Activated CD8-positive, alpha-beta memory T cell treated with anti-CD3 and anti-CD28 coated beads, Interleukin-2, amount 50 U/mL, for 24 hours (primary cell): ENCODE results near the gene USP24.
"Not testable (repeated sequence)": the region's sequence is repeated elsewhere in the genome, so short reads cannot be mapped to it uniquely, and the experiment has no call there.

Experiments used
- DNase-seq: peaks from one replicate; pipeline ENCODE4 v3.0.0-alpha.2; 2020; ENCODE audit errors: extremely low read depth

The USP24 gene

DNA sequence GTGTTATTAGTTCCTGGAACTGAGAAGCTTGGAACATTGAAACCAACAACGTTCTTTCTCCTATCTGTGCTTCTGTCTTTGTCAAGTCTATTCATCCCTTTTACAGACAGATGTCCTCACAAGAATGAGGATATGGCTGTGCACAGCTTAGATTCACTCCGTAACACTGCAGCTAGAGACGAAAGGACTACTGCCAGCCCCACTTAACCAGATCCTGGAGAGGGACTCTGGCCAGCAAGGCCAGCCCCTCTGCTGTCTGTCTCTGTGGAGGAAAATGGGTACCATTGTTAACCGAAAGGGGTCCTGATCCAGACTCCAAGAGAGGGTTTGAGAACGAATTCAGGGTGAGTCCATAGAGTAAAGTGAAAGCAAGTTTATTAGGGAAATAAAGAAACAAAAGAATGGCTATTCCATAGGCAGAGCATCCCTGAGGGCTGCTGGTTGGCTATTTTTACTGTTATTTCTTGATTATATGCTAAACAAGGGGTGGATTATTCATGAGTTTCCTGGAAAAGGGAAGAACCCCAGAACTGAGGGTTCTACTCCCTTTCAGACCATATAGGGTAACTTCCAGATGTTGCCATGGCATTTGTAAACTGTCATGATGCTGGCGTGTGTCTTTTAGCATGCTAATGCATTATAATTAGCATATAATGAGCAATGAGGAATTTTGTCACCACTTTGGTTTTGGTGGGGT, 17.4 kb upstream of the USP24 start:
- DNase-seq: no peak

DNA sequence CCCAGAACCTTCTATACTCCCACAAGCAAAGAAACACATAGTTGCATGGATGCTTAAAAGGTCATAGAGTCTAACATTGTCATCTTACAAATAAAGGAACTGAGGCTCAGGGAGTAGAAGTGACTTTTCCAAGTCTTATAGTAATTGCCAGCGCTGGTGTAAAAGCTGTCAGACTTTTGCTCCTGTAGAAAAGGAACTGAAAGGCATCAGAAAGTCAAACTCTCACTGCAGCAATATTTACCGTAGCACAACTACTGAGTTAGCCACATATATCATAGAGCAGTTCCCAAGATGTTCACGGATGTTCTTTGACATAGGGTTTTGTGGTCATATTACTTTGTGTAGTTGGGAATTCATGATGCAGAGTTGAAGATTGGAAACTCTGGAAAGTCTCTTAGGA, 16.6 kb upstream of the USP24 start:
- DNase-seq: no peak

DNA sequence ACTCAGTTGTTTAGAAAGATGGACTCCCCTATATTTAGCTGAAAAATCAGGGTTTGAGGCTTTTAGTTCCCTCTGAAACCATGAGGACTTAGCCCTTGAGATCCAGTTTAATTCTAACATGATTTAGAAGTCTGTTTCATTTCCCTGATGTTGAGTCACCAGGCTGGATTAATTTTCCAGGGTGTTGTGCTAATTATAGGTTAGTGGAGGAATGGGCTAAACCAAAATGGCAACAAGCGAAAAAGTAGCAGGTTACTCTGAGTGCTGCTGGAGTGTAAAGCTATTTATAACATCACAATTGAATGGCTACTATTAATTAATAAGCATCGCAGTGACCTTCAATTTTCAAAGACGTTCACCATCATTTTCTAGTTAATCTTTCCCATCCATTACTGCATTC, 15.5 kb upstream of the USP24 start:
- no peak for DNase-seq

DNA sequence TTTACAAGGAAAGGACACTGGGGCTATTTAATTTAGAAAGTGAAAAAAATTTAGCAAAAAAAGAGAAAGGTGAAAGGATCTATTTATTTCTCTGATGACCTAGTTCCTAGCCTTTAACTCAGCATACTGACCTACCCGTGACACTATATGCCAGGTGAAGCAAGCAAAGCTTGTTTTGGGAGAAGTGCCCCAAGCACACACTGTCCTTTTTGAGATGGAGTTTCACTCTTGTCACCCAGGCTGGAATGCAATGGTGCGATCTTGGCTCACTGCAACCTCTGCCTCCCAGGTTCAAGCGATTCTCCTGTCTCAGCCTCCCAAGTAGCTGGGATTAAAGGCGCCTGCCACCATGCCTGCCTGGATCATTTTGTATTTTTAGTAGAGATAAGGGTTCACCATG, 14.6 kb upstream of the USP24 start:
- not testable (repeated sequence) for DNase-seq

DNA sequence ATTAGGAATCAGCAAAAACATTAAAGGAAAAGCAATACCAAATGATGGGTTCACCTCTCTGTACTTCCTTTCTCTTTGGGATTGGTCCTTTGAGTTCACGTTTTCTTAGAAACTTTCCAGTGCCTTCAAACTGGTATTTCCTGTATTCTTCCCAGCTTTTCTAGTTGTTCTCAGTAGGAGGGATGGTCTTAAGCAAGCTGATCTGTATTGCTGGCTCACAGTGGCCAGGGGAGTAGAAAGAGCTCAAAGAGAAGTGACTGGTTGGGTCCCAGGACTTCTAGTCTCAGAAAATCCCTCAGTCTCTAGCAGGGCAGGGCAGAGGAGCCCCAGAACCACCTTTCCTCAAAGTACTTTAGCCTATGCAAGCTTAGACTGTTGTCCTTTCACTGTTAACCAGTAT, 10.1 kb upstream of the USP24 start:
- DNase-seq: no peak

DNA sequence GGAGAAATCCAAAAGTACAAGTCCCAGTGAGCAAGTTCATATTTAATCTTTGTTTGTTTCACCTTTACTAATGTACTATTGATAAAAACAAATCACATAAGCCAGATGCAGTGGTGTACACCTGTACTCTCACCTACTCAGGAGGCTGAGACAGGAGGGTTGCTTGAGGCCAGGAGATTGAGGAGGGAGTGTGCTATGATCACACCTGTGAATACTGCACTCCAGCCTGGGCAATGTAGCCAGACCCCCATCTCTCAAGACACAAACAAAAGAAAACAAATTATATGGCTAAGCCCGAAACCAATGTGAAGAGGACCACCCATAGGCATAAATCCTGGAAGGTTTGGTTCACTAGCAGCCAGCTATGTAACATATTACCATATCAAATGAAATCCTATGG, 9.6 kb upstream of the USP24 start:
- DNase-seq: no peak

DNA sequence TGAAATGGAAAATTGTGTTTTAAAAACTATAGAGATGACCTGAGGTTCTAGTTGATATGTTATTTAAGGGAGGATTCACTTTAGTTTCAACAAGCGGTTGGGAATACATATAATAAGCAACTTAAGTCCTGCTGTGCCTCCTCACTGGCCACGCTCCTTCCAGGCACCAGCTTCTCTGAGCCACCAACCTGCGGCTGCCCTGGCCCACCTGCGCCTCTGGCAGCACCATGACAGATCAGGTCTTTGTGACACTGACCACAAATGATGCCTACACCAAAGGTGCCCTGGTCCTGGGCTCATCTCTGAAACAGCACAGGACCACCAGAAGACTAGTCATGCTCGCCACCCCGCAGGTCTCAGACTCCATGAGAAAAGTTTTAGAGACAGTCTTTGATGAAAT, 7.0 kb upstream of the USP24 start:
- DNase-seq: no peak

DNA sequence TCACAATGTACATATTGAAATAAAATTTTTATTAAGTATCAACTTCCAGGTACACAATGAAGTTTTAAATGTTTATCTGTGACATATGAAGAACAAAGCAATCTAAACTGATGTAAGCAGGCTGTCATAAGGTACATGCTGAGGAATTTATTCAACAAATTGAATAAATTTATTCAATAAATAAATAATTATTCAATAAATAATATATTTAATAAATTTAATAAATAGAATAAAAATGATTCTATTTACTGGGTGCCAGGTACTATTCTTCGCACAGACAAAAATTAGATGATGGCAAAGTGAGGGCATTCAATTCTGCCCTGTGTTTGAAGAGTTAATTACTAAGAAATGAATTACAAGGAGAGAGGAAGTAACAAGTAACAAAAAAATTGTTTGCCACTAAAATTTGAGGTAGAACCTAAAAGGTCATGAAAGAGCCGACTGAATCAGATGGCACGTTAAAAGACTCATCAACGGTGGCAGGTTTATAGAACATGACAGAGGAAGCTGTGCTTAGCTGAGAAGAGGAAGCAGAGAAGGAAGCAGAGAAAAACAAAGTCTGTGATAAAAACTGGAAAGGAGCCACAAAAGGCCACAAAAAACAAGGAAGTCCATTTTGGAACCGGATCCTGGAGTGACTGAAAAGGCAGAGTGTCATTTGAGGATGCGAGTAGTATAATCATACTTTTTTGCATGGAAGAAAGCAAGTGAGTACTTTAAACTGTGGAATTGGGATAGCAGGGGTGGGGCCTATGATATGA, 2.2 kb upstream of the USP24 start:
- no peak for DNase-seq

DNA sequence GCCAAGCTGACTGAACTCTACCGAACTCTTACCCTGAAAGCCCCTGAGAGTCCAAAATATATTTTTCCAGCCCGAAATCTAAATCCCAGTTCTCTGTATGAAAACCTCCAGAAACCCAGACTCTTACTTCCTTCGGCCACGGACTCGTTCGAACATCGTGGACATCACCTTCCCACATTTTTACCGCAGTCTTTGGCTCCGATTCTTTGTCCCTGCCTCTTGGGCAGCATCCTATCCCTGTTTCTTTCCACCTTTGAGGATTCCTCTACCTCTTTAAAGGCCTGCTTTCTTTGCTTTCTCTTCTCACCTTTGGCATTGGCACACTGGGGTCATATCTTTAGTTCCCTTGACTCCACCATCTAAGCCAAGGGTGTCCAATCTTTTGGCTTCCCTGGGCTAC, 932 bp upstream of the USP24 start:
- DNase-seq: no peak

DNA sequence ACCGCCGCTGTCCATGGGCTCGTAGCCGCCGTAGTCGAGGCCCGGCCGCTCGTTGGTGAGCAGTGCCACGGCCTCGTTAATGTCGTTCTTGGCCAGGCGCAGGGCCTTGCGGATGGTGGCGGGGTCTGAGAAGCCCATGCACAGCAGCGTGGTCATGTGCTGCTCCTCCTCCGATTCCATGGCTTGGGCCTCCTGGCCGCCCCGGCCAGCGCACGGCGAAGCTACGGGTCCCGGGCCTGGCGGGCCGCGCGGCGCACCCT, 300 bp downstream of the USP24 start:
- DNase-seq: no peak

DNA sequence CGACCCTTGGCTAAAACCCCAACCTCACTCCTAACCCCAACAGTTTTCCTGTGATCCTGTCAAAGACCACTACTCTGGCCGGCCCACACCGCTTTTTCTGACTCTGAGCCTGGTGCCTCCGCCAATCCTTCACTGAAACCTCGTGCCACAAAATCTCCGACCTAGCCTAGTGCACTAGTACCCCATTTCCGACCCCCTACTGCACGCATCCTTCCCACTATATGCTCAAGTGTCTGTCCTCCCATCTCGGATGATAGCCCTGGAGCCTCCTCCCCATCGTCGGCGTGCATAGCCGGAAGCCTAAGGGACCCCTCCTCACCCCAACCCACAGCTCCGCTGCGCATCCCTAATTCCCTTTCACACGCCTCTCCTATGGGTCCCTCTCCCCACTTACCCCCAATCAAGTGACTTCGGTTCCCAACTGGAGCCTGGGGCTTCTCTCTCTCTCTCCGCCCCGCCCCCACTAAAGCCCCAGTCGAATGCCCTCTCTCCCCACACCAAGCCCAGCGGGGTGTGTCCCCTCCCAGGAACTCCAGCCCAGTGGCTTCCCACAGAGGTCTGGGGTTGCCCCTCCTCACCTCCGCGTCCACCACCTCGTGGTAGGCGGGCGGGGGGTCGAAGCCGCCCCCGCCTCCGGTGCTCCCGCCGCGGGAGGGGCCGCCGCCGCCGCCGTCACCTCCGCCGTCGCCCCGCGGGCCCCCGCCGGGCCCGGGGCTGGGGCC, 791 bp downstream of the USP24 start:
- DNase-seq: no peak

DNA sequence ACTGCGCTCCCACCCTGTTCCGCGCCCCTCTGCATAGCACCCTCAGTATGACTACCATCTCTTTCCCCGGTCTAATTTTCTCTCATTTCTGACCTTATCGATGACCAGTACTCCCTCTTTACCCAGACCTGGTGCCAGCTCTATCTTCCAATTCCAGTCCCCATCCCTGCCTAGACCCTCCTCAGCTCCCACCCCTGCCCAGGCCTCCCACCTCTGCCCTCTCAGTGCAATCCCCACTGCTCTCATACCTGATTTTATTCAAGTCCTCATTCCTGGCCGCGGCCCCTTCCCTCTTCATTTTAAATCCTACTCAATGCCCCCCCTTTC, 1.3 kb downstream of the USP24 start:
- no peak for DNase-seq

DNA sequence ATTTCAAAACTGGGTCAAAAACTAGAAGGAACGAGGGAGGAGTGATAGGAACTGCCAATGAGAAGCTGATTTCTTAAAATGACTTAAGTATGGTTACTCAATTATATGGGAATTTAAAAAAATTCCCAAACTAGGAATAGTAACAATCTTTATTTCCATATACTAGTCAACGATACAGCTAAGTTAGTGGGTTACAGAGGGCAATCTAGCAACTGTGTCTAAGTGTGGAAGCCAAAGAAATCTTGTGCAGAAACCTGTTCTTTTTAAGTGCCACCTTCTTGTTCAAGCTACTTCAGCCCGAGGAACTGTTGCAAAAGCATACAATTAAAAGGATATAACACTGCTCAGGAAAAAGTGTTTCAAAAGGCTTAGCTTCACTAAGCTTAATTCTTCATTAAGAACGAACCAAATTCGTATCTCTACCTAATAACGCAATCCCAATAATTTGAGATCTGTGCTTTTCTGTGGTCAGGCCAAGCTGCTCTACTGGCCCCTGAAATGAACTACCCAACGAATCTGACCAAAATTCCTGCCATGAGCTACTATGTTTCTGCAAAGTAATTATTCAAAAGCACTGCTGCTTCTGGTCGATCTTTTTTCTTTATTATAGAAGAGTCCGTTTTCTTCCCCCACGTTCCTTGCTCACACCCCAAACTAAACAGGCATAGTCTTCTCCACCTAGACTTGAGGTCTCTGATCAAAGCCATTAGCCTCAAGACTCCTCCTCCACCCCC, 1.8 kb downstream of the USP24 start:
- no peak for DNase-seq

DNA sequence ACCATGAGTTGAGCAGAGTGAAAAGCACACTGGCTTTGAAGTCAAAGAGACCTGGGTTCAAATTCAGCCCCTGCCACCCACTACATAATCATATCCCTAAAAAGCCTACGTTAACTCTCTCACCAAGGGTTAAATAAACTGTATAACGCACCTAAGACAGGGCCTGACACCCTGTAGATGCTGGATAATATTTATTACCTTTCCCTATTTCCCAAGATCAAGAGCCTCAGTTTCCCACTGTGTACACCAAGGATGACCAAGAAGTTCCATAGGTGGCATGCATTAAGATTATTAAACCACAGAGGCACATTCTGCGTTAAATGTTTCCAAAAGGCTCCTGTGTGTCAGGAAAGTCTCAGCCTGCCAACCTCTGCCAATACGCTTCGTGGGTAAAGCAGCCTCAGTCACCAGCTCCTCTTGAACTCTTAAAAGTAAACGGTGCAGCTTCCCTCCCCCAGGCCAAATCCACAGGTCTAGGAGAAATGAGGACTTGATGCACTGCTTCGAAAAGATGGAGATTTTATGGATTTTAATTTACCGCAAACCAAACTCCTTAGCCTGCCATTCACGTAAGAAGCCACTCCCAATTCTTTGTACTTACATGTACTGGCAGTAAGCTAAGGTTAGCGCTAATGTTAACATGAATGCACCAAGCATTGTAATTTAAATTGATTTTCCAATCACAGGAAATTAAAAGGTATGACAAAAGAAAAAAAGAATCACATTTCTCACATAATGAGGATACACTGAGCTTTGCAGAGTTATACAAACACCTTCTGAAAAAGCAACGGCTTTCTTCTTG, 2.6 kb downstream of the USP24 start:
- no peak for DNase-seq

DNA sequence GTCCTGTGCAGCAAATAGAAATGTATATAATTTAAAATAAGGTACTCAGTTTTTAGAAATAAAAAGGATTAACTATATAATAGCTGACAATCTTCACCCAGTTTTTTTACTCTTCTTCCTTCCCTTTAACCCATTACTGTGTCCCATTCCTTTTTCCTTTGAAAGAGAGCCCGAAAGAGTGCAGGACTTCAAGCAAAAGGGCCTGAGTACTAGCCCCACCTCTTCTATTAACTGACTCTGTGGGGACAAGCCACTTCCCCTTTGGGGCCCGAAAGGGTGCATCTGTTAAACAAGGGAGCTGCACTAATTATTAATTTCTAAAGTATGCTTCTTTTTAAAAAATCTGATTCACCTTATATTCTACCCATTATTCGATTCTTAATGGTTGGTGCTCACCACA, 3.3 kb downstream of the USP24 start:
- no peak for DNase-seq

DNA sequence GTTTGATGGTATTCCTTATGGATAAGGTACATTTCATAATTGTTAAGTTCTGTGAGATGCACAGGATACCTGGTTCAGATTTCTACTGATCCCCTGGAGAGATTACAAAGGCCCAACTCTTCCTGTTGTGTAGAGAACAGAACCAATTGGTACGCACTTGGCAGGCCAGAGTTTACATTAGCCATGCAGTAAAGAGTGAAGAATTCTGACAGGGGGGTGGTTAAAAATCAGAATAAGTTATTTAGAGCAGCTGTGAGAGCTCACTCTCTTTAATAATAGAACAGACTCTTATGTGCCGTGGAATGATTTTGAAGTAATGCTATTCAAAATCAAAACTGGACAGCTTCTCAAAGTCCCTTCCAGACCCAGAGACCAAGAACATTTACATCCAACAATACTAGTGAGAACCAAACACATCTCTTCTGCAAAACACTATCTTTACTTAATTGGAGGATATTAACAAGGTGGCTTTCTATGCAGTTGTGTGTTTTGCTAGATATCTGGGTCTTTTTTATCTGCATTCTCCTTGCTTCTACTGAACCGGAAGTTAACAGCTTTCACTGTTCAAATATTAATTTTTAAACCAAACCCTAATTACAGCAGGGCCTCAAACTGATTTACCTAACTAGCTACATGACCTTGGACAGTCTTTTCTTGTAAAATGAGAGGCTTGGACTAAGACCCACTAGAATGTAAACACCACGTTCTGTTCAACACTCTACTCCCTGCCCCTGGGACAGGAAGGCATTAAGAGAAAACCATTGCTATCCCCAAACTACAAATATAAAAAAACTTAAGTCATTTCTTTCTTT, 4.0 kb downstream of the USP24 start:
- no peak for DNase-seq

DNA sequence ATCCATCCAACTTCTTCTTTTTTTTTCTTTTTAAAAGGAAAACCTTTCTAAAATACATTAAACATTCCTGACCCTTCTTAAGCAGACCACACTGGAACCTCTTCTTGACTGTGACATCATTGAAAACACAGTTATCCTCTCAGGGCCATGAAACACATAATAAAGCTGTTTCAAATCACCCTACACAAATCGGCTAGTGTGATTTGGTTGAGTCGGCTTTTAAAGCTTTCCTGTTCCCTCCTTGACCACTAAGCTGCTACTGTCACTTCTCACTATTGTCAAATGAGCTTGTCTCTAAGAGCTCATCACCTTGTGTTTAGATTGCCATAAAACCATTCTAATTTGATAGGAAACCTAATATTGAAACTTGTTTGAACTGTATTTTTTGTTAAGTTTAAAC, 5.9 kb downstream of the USP24 start:
- no peak for DNase-seq

DNA sequence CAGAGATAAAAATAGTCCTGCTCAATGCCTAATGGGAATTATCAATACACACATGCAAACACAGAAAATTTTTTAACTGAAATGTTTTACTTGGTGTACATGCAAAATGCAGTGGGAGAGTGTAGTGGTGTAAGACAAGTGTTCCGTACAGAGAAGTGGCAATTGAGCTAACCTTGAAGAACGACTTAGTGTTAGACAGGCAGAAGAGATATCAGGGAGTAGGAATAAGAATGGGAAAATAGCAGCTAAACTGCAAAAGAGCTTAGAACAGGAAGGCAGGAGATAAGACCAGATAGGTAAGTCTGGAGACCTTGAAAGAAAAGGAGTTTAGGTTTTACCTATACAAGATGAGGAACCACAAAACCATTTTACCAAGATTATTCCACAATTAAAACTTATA, 9.0 kb downstream of the USP24 start:
- DNase-seq: no peak

DNA sequence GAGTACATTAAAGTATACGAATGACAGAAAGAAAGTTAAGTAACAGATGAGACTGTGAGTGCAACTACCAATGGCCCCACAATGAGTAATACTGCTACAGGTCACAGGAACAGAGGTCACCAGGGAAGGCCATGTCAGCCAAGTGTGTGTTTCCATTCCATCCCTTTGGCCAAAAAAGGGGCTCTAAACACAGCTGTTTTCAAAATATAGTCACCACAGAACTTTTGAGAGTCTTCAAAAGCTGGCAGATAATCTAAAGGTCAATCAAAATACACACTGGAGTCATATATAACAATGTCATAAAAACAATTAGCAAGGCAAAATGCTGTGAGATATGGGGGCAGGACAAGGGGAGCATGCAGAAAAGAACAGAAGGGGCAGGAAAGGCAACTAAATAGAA, 10.2 kb downstream of the USP24 start:
- DNase-seq: no peak

DNA sequence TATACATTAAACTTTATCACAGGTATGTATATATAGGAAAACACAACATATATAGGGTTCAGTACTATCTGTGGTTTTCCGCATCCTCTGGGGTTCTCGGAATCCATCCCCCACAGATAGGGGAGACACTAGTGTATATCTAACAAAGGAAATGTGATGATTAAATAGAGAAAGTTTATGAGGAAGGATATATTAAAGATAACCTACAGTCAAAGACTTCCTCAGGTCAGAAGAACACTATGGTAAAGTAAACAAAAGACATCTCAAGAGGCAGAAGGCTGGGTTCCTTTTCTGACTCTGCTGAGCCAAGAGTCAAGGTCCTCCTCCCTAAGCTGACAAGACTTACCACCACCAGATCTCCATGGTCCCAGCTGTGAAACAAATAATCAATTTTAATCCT, 12.1 kb downstream of the USP24 start:
- DNase-seq: no peak

DNA sequence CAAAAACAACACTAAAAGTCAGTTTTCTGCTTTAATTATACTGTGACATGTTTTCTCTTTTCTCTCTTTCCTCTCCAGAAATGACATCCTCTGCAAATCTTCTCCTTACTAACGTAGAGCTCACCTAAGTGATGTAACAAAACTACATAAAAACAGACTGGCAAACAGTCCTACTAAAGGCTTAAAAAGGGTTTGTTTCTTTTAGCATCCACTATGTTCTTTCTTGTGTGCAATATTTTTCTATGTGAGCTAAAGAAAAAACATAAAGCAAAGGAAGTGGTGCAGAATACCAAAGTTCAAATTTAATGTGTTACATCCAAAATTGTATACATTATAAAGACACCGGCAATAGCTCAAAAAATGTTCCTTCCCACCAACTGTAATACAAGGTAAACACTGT, 14.5 kb downstream of the USP24 start:
- DNase-seq: no peak
